Activated T-cell treated with anti-CD3 and anti-CD28 coated beads for 4 hours (primary cell): ENCODE results near the gene HADHB.
"Not testable (repeated sequence)": the region's sequence is repeated elsewhere in the genome, so short reads cannot be mapped to it uniquely, and the experiment has no call there.

Source experiments
- DNase-seq: peaks from one replicate; pipeline ENCODE4 v3.0.0-alpha.2; 2020

The HADHB gene

GRCh38 chr2:26331321-26331720 is 86.6 kb downstream of the HADHB start:
- DNase-seq = not testable (repeated sequence)

GRCh38 chr2:26333293-26333692 is 88.6 kb downstream of the HADHB start:
- DNase-seq = no peak

DNA sequence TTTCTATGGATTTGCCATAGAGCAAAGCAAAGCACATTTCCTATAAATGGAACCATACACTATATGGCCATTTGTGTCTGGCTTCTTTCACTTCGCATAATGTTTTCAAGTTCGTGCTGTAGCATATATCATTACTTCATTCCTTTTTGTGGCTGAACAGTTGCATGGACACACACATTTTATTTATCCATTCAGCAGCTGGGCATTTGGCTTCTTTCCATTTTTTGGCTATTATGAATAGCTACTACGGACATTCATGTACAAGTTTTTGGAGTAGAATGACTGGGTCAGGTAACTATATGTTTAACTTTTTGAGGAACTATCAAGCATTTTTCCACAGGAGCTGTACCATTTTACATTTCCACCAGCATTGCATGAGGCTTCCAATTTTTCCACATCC is 90.5 kb downstream of the HADHB start:
- DNase-seq = no peak

DNA sequence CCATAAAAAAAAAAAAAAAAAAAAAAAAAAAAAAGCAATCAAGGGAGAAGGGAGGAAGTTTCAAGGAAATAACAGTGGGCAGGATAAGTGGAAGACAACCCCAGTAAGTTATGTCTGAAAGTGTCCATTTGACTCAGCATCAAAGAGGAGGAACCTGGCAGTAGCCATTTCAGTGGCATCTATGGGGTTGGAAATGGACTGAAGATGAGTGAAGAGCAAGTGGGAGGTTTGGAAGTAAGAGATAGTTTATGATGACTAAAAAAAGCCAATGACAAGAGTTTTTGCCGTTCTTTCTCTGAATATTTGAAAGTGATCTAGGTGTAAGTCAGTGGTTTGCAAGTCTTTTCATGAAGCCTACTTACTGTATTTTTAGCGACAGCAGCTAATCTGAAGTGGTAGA is 92.0 kb downstream of the HADHB start:
- no peak for DNase-seq

- DNase-seq = no peak
These were observed 92.6 kb downstream of the HADHB start for GRCh38 chr2:26337298-26337697.
